ENCODE data around the gene PCDHB16. TPM values are rescaled to one million over a fixed set of nuclear protein-coding genes. Genes with fewer than 3 reads are reported as not detected.
"Not testable (repeated sequence)": the region's sequence is repeated elsewhere in the genome, so short reads cannot be mapped to it uniquely, and the experiment has no call there.

The PCDHB16 gene
- total and polyA plus RNA-seq, 9 donors, result 3.1 to 11.1 (median 6.6) TPM

DNA sequence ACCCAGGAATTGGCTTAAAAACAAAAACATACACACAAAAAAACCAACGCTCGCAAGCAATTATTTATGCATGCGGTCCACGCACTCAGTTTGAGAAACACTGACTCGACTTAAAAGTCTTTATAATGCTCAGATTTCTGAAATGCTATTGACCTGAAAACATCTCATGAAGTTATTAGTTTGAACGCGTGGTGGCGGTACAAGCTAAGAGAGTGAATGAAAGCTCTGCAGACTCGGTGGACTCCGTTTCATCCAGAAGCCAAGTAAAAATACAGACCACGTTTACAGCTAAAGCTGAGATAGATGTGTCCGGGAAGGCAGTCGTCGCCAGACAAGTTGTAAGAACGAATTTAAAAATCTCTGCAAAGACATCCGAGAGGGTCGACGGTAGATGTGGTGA is 32.4 kb upstream of the PCDHB16 start, which contains the start of gene PCDHB6:
PCDHB6 (plus strand) TSS at position 246 of the 400 bp plus-strand sequence. CDS start 201 bp downstream, outside the sequence.
- H3K27ac ChIP-seq, result no peak within 1 kb of the TSS
- WGBS, 3 donors, result 7 to 18% (median 14%) methylated on average over 18 of the region's 18 CpGs
- H3K27me3 ChIP-seq, result no peaks in the 10 kb centered on the region
- no peak within 1 kb of the TSS for H3K4me3 ChIP-seq
- H3K36me3 ChIP-seq, result no peaks in the 10 kb centered on the region
- intact Hi-C loops (cut with DNase I), result no loop called here
- TF ChIP-seq, protein P1, sequence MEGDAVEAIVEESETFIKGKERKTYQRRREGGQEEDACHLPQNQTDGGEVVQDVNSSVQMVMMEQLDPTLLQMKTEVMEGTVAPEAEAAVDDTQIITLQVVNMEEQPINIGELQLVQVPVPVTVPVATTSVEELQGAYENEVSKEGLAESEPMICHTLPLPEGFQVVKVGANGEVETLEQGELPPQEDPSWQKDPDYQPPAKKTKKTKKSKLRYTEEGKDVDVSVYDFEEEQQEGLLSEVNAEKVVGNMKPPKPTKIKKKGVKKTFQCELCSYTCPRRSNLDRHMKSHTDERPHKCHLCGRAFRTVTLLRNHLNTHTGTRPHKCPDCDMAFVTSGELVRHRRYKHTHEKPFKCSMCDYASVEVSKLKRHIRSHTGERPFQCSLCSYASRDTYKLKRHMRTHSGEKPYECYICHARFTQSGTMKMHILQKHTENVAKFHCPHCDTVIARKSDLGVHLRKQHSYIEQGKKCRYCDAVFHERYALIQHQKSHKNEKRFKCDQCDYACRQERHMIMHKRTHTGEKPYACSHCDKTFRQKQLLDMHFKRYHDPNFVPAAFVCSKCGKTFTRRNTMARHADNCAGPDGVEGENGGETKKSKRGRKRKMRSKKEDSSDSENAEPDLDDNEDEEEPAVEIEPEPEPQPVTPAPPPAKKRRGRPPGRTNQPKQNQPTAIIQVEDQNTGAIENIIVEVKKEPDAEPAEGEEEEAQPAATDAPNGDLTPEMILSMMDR (IDR thresholded peaks at IDR 0.05), result no peak
- no peak for TF ChIP-seq EP300 (IDR thresholded peaks at IDR 0.05)
- TF ChIP-seq POLR2A (IDR thresholded peaks at IDR 0.05), result no peak
- H3K9me3 ChIP-seq, result peaks cover 2 to 25% of the 10 kb centered on the region in 2 donors
- DNase-seq, result no peak
- H3K4me1 ChIP-seq (ENCODE audit: insufficient read depth), result no peaks in the 10 kb centered on the region

DNA sequence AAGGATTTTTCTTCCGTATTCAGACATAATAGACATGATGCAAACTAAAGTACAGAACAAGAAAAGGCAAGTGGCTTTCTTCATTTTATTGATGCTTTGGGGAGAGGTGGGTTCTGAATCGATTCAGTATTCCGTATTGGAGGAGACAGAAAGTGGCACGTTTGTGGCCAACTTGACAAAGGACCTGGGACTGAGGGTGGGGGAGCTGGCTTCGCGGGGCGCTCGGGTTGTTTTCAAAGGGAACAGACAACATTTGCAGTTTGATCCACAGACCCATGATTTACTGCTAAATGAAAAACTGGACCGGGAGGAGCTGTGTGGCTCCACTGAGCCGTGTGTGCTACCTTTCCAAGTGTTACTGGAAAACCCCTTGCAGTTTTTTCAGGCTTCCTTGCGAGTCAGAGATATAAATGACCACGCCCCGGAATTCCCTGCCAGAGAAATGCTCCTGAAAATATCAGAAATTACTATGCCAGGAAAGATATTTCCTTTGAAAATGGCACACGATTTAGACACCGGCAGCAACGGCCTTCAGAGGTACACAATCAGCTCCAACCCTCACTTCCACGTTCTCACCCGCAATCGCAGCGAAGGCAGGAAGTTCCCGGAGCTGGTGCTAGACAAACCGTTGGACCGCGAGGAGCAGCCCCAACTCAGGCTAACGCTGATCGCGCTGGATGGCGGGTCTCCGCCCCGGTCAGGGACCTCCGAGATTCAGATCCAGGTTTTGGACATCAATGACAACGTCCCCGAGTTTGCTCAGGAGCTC is 31.8 kb upstream of the PCDHB16 start:
- no peaks in the 10 kb centered on the region for H3K27me3 ChIP-seq
- 35 to 50% (median 41%) methylated on average over 33 of the region's 33 CpGs for WGBS, 3 donors
- TF ChIP-seq EP300 (IDR thresholded peaks at IDR 0.05), result no peak
- TF ChIP-seq, protein P1 (IDR thresholded peaks at IDR 0.05), result no peak
- no peak for TF ChIP-seq POLR2A (IDR thresholded peaks at IDR 0.05)
- no peaks in the 10 kb centered on the region for H3K4me1 ChIP-seq (ENCODE audit: insufficient read depth)
- no peak overlapping the region for H3K27ac ChIP-seq
- no peaks in the 10 kb centered on the region for H3K36me3 ChIP-seq
- H3K4me3 ChIP-seq, result no peak overlapping the region
- H3K9me3 ChIP-seq, result peaks cover 2 to 25% of the 10 kb centered on the region in 2 donors
- DNase-seq, result no peak
- intact Hi-C loops (cut with DNase I), result no loop called here

DNA sequence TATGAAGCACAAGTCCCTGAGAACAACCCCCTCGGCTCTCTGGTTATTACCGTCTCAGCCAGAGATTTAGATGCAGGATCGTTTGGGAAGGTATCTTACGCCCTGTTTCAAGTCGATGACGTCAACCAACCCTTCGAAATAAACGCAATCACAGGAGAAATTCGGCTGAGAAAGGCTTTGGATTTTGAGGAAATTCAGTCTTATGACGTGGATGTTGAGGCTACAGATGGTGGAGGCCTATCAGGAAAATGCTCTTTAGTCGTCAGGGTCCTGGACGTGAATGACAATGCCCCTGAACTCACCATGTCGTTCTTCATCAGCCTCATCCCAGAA is 31.2 kb upstream of the PCDHB16 start:
- Histone ChIP-seq H3K4me1 (ENCODE audit: insufficient read depth) (no peaks in the 10 kb centered on the region), H3K36me3 (no peaks in the 10 kb centered on the region), H3K27ac (no peak overlapping the region), H3K4me3 (no peak overlapping the region), H3K27me3 (no peaks in the 10 kb centered on the region), H3K9me3 (peaks cover 2 to 29% of the 10 kb centered on the region in 2 donors)
- no peak for TF ChIP-seq POLR2A (IDR thresholded peaks at IDR 0.05)
- intact Hi-C loops (cut with DNase I), result no loop called here
- 29 to 40% (median 33%) methylated on average over 13 of the region's 13 CpGs for WGBS, 3 donors
- DNase-seq, result no peak

DNA sequence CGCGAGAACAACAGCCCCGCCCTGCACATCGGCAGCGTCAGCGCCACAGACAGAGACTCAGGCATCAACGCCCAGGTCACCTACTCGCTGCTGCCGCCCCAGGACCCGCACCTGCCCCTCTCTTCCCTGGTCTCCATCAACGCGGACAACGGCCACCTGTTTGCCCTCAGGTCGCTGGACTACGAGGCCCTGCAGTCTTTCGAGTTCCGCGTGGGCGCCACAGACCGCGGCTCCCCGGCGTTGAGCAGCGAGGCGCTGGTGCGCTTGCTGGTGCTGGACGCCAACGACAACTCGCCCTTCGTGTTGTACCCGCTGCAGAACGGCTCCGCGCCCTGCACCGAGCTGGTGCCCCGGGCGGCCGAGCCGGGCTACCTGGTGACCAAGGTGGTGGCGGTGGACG is 30.6 kb upstream of the PCDHB16 start:
- H3K27ac ChIP-seq; H3K36me3 ChIP-seq; H3K27me3 ChIP-seq; DNase-seq; intact Hi-C loops (cut with DNase I); H3K4me3 ChIP-seq; H3K4me1 ChIP-seq (ENCODE audit: insufficient read depth): not testable (repeated sequence)
- peaks cover 2 to 36% of the 10 kb centered on the region in 2 donors for H3K9me3 ChIP-seq
- WGBS, 3 donors, result 29 to 36% (median 31%) methylated on average over 20 to 39 of the region's 41 CpGs

DNA sequence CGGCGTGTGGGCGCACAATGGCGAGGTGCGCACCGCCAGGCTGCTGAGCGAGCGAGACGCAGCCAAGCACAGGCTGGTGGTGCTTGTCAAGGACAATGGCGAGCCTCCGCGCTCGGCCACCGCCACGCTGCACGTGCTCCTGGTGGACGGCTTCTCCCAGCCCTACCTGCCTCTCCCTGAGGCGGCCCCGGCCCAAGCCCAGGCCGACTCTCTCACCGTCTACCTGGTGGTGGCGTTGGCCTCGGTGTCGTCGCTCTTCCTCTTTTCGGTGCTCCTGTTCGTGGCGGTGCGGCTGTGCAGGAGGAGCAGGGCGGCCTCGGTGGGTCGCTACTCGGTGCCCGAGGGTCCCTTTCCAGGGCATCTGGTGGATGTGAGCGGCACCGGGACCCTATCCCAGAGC is 30.1 kb upstream of the PCDHB16 start:
- 18 to 36% (median 26%) methylated on average over 36 of the region's 36 CpGs for WGBS, 3 donors
- H3K27ac ChIP-seq; DNase-seq; intact Hi-C loops (cut with DNase I); H3K4me1 ChIP-seq (ENCODE audit: insufficient read depth); H3K27me3 ChIP-seq; H3K36me3 ChIP-seq; H3K4me3 ChIP-seq: not testable (repeated sequence)
- H3K9me3 ChIP-seq, result peaks cover 2 to 38% of the 10 kb centered on the region in 2 donors
